NK-92 treated with Interleukin-12 subunit alpha and Interleukin-12 subunit beta, amount 100 ng/mL, for 24 hours (cell line): ENCODE measurements around the gene PLXNA4.

ENCODE experiments used
- DNase-seq: peaks from one replicate; lab custom pipeline; 2025; lab: John Stamatoyannopoulos, UW

Gene PLXNA4

DNA sequence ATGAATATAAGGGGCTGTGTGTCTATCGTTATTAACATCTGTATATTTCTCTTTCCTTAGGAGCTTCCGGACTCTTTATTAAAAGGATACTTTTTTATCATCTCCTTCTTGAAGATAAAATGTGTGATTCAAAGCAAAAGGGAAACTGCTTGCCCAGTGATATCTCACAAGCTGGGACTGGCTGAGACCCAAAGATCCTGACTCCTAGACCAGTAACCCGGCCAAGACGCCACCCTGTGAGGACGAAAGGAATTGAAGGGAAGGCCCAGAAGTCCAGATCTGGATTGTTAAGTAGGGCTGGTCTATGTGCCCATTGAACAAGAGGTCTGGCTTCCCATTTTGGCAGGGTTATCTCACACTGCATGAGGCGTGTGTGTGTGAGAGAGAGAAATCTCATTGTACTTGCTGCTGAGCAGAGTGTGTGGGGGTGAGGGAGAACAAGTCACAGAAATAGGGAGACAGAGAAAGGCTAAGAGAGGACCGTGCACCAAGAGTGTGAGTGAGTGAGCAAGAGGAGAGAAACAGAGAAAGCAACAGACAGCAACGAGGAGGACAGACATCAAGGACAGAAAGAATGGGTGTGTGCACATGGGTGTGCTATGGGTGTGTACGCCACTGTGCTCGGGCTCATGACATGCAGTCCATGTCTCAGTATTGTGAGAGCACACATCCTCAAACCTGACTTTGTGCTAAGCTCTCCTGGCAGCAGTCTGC is 75.4 kb downstream of the PLXNA4 start:
- no peak for DNase-seq

GRCh38 chr7:132499487-132499886 is 76.8 kb downstream of the PLXNA4 start:
- DNase-seq: no peak

- no peak for DNase-seq
These were observed 77.2 kb downstream of the PLXNA4 start for GRCh38 chr7:132499065-132499464.

GRCh38 chr7:132498319-132498718 is 78.0 kb downstream of the PLXNA4 start:
- no peak for DNase-seq

DNA sequence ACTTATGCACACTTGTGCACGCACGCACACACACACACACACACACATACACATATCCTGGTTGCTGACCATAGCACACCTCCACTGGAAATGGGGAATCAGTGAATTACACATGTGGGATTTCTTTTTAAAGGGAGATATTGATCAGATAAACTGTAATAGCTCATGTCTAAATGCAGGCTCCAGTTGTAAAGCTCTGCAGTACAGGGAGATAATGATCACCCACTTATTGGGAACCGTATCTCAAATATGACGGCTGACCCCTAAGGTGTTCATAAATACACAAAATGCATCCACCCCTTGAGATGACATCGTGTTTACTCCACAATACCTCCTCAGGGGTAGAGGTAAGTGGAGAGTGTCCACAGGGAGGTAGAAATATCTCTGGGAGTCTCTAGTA is 79.2 kb downstream of the PLXNA4 start:
- no peak for DNase-seq

DNA sequence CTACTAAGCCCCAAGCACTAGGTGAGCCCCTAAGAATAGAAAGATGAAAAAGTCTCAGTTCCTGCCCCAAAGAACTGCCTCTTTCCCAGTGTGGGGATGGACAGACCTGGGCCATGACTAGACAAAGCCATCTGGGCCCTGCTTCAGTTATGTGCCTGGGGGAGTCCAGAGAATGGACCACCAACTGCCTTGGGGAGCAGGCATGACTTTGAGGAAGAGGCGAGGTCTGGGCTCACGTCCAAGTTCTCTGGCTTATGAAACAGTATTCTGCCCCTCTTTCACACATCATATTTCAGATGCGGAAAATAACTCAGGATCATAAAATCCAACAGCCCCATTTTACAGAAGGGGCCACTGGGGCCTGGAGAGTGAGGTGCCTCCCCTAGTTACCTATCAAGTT is 80.3 kb downstream of the PLXNA4 start:
- no peak for DNase-seq

- no peak for DNase-seq
These were observed 81.8 kb downstream of the PLXNA4 start for GRCh38 chr7:132494474-132494873.

DNA sequence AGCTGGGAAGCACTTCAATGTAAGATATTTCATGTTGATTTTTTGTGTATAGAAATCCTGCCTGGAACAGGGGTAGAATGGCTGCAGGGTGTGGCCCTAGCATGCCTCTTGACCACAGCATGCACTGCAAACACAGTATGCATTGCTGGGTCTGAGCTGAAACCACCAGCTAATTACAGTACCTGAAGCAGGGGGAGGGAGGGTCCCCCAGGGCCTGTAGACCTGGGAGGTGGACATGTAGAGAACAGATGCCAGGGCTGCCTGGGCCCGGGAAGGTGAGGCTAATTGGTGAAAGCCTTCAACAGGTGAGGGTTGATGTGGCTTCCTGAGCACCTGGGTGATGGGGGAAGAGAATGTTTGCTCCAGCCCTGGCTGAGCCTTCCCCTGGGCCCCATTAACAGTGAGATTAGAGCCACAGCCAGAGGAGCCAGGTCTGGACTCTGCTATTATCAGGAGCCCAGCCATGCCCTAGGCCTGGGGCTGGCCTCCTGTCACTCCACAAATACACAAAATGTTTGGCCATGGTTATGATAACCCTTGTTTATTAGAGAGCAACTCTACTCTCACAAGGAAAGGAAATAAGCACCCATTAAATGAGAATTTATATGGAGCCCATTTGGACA is 83.3 kb downstream of the PLXNA4 start:
- DNase-seq: no peak

DNA sequence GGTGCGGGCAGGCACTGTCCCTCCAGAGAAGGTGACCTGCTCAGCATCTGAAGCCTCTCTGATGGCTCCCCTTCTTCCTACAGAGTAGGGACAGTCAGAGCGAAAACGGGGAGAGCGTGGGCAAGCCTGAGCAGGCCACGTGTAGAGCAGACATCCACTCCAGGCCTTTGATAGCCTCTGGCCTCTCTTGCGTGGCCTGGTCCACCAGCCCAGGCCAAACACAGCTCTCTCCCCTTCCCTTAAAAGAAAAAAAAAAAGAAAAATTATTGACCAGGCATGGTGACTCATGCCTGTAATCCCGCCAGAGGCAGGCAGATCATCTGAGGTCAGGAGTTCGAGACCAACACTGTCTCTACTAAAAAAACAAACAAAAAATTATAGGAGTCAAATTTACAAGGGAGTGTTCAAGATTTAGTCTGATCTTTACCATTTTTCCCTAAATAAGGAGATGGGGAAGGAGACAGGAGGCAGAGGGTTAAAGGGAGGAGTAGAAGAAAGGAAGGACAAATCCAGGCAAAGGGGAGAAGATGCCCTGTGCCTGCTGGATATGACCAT is 84.8 kb downstream of the PLXNA4 start:
- no peak for DNase-seq

- DNase-seq: no peak
These were observed 85.8 kb downstream of the PLXNA4 start for GRCh38 chr7:132490474-132490873.

GRCh38 chr7:132489776-132490237 is 86.5 kb downstream of the PLXNA4 start:
- DNase-seq: no peak

DNA sequence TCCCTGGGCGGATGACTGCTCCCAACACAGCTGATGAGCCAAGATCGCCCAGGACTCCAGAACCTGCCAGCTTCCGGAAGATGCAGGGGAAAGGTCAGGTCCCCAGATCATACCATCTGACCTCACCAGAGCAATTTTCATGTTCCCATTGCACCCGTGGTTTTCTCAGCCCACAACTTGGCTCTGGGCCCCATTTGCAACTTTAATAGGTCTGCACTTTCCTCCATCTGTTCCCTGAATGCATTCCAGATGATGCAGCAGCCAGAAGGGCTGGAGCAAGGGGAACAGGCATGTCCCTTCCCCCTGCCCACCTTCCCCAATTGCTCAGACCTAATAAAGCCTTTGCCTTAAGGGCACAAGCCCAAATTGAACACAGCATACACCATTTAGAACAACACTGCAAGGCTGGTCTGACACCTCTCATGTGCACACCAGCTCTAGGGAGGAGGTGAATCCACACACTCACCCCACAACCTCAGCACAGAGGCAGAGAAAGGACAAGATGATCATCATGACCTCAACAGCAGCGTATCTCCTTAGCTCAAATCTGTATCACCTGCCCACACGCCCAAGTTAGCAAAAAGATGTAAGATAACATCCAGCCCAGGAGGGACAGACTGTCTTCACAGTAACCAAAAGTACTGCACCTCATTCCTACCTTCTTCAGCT is 87.5 kb downstream of the PLXNA4 start:
- no peak for DNase-seq

DNA sequence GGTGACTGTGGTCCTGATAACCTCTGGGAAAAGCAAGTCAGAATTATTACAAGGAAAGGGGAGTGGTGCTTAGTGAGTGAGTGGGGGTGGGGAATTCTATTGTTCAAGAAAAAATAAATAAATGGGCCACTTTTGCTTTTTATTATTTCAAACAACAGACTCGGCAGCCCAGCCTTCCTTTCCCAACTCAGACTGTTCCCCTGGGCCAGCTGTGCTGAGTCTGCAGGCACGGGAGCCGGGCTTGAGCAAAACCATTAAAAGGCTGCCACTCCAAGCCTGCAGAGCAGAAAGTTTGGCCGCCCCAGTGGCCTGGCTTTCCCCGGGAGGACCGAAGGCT is 90.0 kb downstream of the PLXNA4 start:
- no peak for DNase-seq

DNA sequence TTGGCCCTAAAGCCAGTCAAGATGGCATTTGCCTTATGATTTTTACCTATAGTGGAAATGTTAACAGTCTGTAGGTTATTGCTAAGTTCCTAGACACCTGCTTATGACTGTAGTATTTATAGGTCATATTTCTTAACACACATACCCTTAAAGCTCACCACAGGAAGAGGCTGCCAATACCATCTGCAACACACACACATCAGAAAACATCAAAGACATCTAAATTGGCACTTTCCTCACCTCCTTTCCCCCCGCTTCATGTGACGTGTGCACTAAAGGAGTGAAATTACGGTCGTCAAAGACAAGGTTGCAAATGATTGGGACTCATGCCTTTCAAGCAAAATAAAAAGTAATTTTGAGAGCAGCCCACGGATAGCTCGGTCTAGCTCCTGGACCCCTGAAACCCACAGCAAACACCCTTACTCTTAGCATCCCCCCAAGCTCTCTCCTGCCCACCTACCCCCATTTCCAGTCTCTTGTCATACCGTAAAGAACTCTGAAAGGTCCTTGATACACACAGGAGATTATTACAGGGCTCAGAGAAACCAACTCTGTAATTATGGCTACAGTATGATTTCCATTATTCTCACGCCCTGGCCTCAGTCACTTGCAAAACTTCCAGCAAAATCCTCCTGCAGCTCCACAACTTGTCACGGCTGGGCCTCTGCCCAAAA is 90.5 kb downstream of the PLXNA4 start:
- DNase-seq: no peak

- DNase-seq: no peak
These were observed 91.1 kb downstream of the PLXNA4 start for GRCh38 chr7:132485136-132485535.

DNA sequence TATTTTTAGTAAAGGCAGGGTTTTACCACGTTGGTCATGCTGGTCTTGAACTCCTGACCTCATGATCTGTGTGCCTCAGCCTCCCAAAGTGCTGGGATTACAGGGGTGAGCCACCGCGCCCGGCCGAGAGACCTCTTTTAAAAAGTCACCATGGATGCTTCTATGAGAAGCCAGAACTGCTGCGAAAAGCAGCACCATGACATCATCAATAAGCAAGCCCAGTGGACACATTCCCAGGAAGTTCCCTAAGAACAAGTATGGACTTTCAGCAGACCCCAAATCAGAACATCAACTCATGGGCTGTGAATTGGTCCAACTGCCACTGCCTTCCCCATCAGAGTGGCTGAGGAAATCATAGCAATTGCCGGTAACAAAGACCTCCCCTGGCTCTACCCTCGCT is 93.4 kb downstream of the PLXNA4 start:
- DNase-seq: no peak

- no peak for DNase-seq
These were observed 95.7 kb downstream of the PLXNA4 start for GRCh38 chr7:132480534-132480933.

DNA sequence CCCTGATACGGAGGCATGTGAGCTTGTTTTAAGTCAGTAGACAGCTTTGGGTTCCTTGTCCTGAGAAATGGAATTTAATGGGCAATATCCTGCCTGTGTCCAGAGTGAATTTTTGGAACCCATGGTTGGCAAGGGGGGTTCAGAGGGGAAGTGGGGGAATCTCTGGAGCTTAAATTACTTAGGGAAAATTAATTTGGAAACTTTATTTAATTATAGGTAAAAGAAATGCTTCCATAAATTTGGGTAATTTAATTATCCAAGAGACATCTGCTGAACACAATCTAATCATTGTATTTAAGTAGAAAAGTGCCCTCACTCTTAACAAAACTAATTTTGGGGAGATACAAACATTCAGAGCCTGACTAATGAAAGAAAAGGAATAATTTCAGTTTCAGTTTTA is 99.7 kb downstream of the PLXNA4 start:
- no peak for DNase-seq

DNA sequence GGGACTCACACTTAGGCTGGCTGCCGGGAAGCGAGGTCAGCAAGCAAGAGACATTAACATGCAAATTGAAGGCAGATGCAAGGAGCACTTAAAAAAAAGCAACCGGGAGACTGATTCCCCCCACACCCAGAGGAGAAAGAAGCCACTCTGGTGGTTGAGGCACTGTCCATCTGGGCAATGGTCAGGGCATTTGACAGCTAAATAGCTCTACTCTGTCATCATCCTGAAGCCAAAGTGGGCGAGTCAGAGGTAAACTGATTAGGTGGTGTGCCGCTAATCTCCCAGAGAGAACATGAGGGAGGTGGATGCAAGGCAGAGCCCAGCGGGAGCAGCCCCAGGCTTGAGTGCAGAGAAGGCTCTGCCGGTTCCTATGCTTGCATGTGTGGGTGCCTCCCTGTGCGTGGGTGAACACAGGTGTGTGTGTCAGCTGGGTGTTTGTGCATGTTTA is 100.6 kb downstream of the PLXNA4 start:
- no peak for DNase-seq

DNA sequence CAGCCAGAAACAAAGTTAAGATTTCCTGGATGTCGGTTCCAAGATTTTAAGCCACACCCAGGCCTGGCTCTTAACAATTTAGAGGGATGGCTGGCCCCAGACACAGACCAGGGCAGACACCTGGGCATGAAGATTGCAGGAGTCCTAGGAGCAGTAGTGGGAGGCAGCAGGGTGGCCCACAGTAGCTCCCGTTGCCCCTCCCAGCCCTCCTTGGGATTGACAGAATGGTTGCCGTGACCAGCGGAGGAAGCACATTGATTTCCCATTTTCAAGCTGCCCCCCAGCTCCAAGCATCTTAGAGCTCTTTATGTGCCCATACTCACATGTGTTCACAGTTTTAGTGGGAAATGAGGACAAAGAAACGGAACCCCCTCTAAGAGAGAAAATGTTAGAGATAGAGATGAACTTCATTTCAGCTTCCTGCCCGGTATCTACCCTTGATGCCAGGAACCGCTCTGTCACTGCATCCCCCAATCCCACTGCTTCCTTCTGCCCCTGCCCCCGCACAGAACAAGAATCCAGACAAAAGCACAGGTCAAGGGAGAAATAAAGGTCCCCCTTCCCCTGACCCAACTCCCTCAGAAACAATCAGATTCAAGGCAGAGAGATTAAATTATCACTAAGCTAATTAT is 101.1 kb downstream of the PLXNA4 start:
- no peak for DNase-seq

GRCh38 chr7:132472463-132473120 is 103.7 kb downstream of the PLXNA4 start:
- DNase-seq: no peak
